Measurements from ENCODE around the gene IRS1. TPM values are rescaled to one million over a fixed set of nuclear protein-coding genes. Genes with fewer than 3 reads are reported as not detected.
"Not testable (repeated sequence)": the region's sequence is repeated elsewhere in the genome, so short reads cannot be mapped to it uniquely, and the experiment has no call there.

IRS1 gene
- total RNA-seq, 1 donor from 2014 or later, result 19.8 TPM

DNA sequence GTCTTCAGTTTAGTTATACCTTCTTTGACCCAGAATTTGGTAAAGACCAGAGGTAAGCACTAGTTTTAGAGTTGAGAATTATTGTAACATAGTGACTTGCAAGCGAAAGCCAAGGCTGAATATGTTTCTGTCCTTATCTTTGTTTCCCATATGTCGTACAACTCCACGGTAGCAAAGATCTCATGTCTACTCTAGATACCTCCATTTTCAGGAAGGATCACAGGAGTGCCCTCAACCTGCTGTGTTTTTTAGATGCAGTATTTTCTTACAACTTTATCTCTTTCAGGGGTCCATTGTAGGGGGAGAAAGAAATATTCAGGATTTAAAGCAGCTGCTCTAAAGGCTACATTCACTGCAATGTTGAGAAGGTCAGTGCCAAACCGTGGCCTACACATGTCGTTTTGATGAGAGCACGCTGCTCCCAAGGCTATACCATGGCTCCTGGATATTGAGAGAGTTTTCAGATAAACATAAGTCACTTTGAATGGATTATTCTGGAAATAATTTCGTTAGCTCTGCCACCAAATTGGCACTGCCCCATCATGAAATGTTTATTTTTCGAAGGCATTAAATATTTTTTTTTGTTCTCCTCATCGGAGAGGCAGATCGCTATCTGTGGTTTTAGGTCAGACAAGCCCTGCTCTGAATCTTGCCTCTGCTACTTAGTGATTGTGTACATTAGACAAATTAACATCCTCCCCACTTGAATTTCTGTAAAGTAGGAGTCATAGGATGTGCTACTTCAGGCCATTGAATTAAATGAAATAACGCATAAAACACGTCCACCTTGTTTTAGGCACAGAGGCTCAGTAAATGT, 38.4 kb upstream of the IRS1 start:
- peak overlapping the region; percentile 33 for H3K27ac Mint-ChIP-seq (ENCODE audit: unreplicated experiment)
- H3K9me3 Mint-ChIP-seq (ENCODE audit: unreplicated experiment), result peaks cover 9% of the 10 kb centered on the region
- peaks cover 13% of the 10 kb centered on the region for H3K36me3 Mint-ChIP-seq (ENCODE audit: unreplicated experiment)
- TF ChIP-seq, protein P1, sequence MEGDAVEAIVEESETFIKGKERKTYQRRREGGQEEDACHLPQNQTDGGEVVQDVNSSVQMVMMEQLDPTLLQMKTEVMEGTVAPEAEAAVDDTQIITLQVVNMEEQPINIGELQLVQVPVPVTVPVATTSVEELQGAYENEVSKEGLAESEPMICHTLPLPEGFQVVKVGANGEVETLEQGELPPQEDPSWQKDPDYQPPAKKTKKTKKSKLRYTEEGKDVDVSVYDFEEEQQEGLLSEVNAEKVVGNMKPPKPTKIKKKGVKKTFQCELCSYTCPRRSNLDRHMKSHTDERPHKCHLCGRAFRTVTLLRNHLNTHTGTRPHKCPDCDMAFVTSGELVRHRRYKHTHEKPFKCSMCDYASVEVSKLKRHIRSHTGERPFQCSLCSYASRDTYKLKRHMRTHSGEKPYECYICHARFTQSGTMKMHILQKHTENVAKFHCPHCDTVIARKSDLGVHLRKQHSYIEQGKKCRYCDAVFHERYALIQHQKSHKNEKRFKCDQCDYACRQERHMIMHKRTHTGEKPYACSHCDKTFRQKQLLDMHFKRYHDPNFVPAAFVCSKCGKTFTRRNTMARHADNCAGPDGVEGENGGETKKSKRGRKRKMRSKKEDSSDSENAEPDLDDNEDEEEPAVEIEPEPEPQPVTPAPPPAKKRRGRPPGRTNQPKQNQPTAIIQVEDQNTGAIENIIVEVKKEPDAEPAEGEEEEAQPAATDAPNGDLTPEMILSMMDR (IDR thresholded peaks at IDR 0.05), result no peak
- no peaks in the 10 kb centered on the region for H3K27me3 Mint-ChIP-seq (ENCODE audit: unreplicated experiment)
- H3K4me3 Mint-ChIP-seq (ENCODE audit: unreplicated experiment), result peak overlapping the region; percentile 56
- no peak for DNase-seq (ENCODE audit: extremely low spot score, unreplicated experiment)
- H3K4me1 Mint-ChIP-seq (ENCODE audit: unreplicated experiment), result peaks cover 21% of the 10 kb centered on the region

DNA sequence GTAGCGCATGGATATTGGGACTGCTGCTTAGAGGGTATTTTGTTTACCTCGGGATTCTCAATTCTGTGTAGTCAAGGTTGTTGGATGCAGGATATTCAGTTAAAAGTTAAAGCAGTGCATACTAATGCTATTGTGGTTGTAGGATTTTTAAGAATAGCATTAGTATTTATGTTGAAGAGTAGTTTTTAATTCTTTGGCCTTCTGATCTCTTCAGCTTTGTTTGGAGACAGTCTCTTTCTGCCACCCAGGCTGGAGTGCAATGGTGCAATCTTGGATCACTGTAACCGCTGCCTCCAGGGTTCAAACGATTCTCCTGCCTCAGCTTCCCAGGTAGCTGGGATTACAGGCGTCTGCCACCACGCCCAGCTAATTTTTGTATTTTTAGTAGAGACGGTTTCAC, 37.7 kb upstream of the IRS1 start:
- peaks cover 5% of the 10 kb centered on the region for H3K9me3 Mint-ChIP-seq (ENCODE audit: unreplicated experiment)

DNA sequence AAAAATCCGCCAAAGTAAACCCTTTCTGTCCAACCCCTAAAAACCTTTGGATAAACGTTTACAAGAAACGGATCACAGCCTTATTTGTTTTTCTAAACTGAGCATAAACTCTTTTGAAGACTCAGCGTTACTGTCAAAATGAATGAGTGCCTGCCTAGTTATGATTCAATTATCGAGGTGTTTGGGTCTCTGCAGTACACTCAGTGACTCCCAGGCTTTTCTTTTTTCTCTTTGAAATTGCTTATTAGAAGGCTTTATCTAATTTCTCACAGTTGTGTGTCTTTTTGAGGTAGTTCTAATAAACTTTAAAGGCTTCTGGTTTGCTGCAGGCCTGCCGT, 36.9 kb upstream of the IRS1 start:
- Mint-ChIP-seq H3K4me3 (ENCODE audit: unreplicated experiment) (peak overlapping the region; percentile 93), H3K9me3 (ENCODE audit: unreplicated experiment) (no peaks in the 10 kb centered on the region), H3K36me3 (ENCODE audit: unreplicated experiment) (peaks cover 2% of the 10 kb centered on the region), H3K27me3 (ENCODE audit: unreplicated experiment) (no peaks in the 10 kb centered on the region), H3K27ac (ENCODE audit: unreplicated experiment) (peak overlapping the region; percentile 99), H3K4me1 (ENCODE audit: unreplicated experiment) (peaks cover 21% of the 10 kb centered on the region)
- DNase-seq (ENCODE audit: extremely low spot score, unreplicated experiment), result no peak
- TF ChIP-seq, protein P1 (IDR thresholded peaks at IDR 0.05), result no peak

More for the DNA sequence above, 37.7 kb upstream of the IRS1 start:
- peak overlapping the region; percentile 33 for H3K27ac Mint-ChIP-seq (ENCODE audit: unreplicated experiment)
- TF ChIP-seq, protein P1 (IDR thresholded peaks at IDR 0.05), result no peak
- peak overlapping the region; percentile 93 for H3K4me3 Mint-ChIP-seq (ENCODE audit: unreplicated experiment)
- H3K27me3 Mint-ChIP-seq (ENCODE audit: unreplicated experiment), result no peaks in the 10 kb centered on the region
- H3K4me1 Mint-ChIP-seq (ENCODE audit: unreplicated experiment), result peaks cover 21% of the 10 kb centered on the region
- no peak for DNase-seq (ENCODE audit: extremely low spot score, unreplicated experiment)
- peaks cover 9% of the 10 kb centered on the region for H3K36me3 Mint-ChIP-seq (ENCODE audit: unreplicated experiment)

DNA sequence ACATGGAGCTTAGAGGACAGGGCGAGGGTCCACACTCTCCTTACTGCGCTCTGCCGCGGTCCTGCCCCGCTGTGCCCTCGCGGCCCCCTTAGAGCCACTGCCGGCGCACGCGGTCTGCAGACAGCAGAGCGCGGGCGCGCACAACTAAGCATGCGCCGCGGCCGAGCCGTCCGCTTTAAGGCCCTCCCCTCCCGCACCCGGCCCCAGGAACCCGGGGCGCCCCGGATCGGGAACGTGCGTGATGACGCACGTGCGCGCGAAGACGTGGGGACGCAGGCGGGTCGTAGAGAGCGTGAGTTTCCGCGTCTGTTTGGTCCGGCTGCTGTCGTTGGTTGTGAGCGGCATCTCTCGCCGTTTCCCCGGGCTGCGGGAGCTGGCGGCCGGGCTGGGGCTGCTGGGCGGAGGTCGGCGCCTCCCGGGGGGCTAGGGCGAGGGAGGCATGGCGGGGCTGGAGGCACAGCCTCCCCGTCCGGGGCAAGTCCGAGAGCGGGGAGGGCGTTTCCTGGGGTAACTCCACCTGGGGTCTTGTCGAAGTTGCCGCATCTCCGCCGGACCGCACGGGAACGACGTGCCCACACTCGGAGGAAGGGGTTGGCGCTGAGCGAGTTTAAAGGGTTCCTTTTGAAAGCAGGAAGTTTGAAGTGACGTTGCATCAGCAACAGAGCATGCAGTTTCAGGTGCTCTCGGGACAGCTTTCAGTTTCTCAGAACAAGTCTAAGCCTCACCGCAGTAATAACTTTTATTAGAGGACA, 36.4 kb upstream of the IRS1 start, which contains the start of gene RHBDD1:
Gene RHBDD1 (plus strand): TSS at position 259 of the 752 bp plus-strand sequence. CDS start 28,640 bp downstream, outside the sequence.
- Mint-ChIP-seq H3K27me3 (ENCODE audit: unreplicated experiment) (no peaks in the 10 kb centered on the region), H3K9me3 (ENCODE audit: unreplicated experiment) (no peaks in the 10 kb centered on the region), H3K27ac (ENCODE audit: unreplicated experiment) (peak within 1 kb of the TSS; percentile 99), H3K36me3 (ENCODE audit: unreplicated experiment) (peaks cover 2% of the 10 kb centered on the region), H3K4me3 (ENCODE audit: unreplicated experiment) (peak within 1 kb of the TSS; percentile 93), H3K4me1 (ENCODE audit: unreplicated experiment) (peaks cover 21% of the 10 kb centered on the region)
- peak; percentile 96 for DNase-seq (ENCODE audit: extremely low spot score, unreplicated experiment)
- TF ChIP-seq, protein P1 (IDR thresholded peaks at IDR 0.05), result no peak

DNA sequence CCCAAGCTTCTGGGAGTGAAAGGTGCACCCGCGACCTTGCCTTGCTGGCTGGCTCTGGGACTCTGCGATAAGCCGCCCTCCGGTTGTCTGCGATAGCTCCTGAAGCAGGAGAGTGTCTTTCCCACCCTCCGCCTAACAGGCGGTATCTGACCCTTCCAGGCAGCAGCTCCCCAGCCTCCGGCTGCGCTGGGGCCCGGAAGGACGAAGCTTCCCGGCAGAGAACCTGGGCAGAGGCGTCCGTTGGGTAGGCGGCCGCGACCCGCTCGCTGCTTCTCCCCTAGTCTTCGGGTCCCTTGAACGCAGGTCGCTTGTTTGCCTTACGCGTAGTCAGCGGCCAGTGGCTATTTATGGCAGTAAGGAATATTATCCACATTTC, 35.8 kb upstream of the IRS1 start:
- no peaks in the 10 kb centered on the region for H3K27me3 Mint-ChIP-seq (ENCODE audit: unreplicated experiment)
- H3K27ac Mint-ChIP-seq (ENCODE audit: unreplicated experiment), result peak overlapping the region; percentile 99
- TF ChIP-seq, protein P1 (IDR thresholded peaks at IDR 0.05), result no peak
- DNase-seq (ENCODE audit: extremely low spot score, unreplicated experiment), result no peak
- peaks cover 21% of the 10 kb centered on the region for H3K4me1 Mint-ChIP-seq (ENCODE audit: unreplicated experiment)
- H3K4me3 Mint-ChIP-seq (ENCODE audit: unreplicated experiment), result peak overlapping the region; percentile 93
- no peaks in the 10 kb centered on the region for H3K9me3 Mint-ChIP-seq (ENCODE audit: unreplicated experiment)
- H3K36me3 Mint-ChIP-seq (ENCODE audit: unreplicated experiment), result peaks cover 2% of the 10 kb centered on the region

DNA sequence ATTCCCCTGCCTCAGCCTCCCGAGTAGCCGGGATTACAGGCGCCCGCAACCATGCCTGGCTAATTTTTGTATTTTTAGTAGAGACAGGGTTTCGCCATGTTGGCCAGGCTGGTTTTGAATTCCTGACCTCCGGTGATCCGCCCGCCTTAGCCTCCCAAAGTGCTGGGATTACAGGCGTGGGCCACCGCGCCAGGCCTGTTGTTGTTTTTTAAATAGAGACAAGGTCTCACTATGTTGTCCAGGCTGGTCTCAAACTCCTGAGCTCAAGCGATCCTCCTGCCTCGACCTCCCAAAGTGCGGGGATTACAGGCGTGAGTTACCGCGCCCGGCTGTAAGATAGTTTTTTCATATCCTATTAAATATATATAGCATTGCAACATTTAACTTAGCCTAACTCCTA, 35.3 kb upstream of the IRS1 start:
- Mint-ChIP-seq H3K4me3 (ENCODE audit: unreplicated experiment) (peak overlapping the region; percentile 93), H3K4me1 (ENCODE audit: unreplicated experiment) (peaks cover 21% of the 10 kb centered on the region)
- not testable (repeated sequence) for H3K27ac Mint-ChIP-seq (ENCODE audit: unreplicated experiment); H3K36me3 Mint-ChIP-seq (ENCODE audit: unreplicated experiment); DNase-seq (ENCODE audit: extremely low spot score, unreplicated experiment); H3K27me3 Mint-ChIP-seq (ENCODE audit: unreplicated experiment); H3K9me3 Mint-ChIP-seq (ENCODE audit: unreplicated experiment)

Data from osteocyte (in vitro differentiated cells).